Heart right ventricle (tissue), 16 donors: ENCODE data around the gene AKR1D1. TPM values are rescaled to one million over a fixed set of nuclear protein-coding genes. Genes with fewer than 3 reads are reported as not detected.

Source experiments
- ATAC-seq, 8 donors: fragments of 200-7000 bp; cut with Tn5 transposase; one replicate each; pipeline ENCODE4 v1.9.1; 2020; ENCODE audit warnings: mild to moderate bottlenecking in 8 of 8, moderate library complexity in 8 of 8, moderate number of reproducible peaks in 1 of 8
- DNase-seq, 2 donors: peaks; one replicate each; pipeline ENCODE4 v3.0.0-alpha.2; 2020
- H3K27ac ChIP-seq, 10 donors: fragments of 200-600 bp; sonication (generic) in 2 of 10; one replicate each; pipeline versions ENCODE4 v1.5.0 to v1.8.0; 2020 to 2022; ENCODE audit warnings: mild to moderate bottlenecking in 3 of 10
- H3K27me3 ChIP-seq, 7 donors: fragments of 200-600 bp; one replicate each; pipeline ENCODE4 v1.8.0; 2021 to 2022; ENCODE audit warnings: mild to moderate bottlenecking in 2 of 7
- H3K36me3 ChIP-seq, 9 donors: fragments of 200-600 bp; sonication (generic) in 1 of 9; one replicate each; pipeline versions ENCODE4 v1.5.0 to v1.8.0; 2020 to 2022; ENCODE audit warnings: mild to moderate bottlenecking in 2 of 9
- H3K4me1 ChIP-seq, 9 donors: fragments of 200-600 bp; sonication (generic) in 1 of 9; one replicate each; pipeline versions ENCODE4 v1.5.0 to v1.8.0; 2020 to 2022; ENCODE audit warnings: mild to moderate bottlenecking in 4 of 9
- H3K4me3 ChIP-seq, 10 donors: fragments of 200-600 bp; sonication (generic) in 2 of 10; one replicate each; pipeline versions ENCODE4 v1.5.0 to v1.8.0; 2020 to 2022; ENCODE audit warnings: mild to moderate bottlenecking in 7 of 10, moderate library complexity in 2 of 10
- H3K9me3 ChIP-seq, 11 donors: fragments of 200-600 bp in 10 of 11; sonication (generic) in 2 of 11; one replicate each; pipeline versions ENCODE4 v1.5.0 to v1.8.0; 2013 to 2022; ENCODE audit warnings: mild to moderate bottlenecking in 2 of 11, control low read depth in 1 of 11, moderate library complexity in 1 of 11
- CTCF ChIP-seq, 9 donors: fragments of 200-600 bp; sonication (generic) in 2 of 9; IDR thresholded peaks; one replicate each; pipeline versions ENCODE4 v1.5.0 to v1.8.0; 2021 to 2022; ENCODE audit warnings: antibody characterized with exemption in 9 of 9, mild to moderate bottlenecking in 5 of 9, moderate library complexity in 1 of 9
- WGBS, 2 donors: extraction: QIAGEN DNeasy Blood & Tissue Kit; methylation state at CpG; one replicate each; pipeline ENCODE4 v1.1.7; 2013; ENCODE audit warnings: inconsistent platforms in 1 of 2; 5-methylcytosine and 5-hydroxymethylcytosine counted together
- intact Hi-C, 10 donors: fragments of 100-400 bp; cut with DNase I; formaldehyde crosslinking; loops; one replicate each; pipeline versions ENCODE4 v1.11.1 to v1.14.2; 2022
- polyA plus RNA-seq, 2 donors: library from polyadenylated mRNA; stranded (reverse); fragments of 200-250 nt; gene quantifications; one replicate each; pipeline ENCODE4 v1.2.3, GENCODE V29; 2013
- total RNA-seq, 10 donors: library from RNA; stranded (reverse); fragmentation: NEBNext Ultra II Directional in 3 of 10; extraction: Animal tissue kit (Norgen Biotek cat#: 25700) in 3 of 10; gene quantifications; one replicate each; pipeline versions ENCODE4 v1.2.1 to v1.2.4, GENCODE V29; 2021 to 2023
- donor health status: Arrhythmogenic right ventricular cardiomyopathy.
- donor health status: ischemic (EF 13 %, LVEDD 7.1; RV severe dilation, severe dysfunction).
- donor health status: healthy with polysubstance abuse.
- donor health status: DM: no; HTN: yes; CAD: no.
- donor health status: DM: no; HTN: no; CAD: no.
- donor health status: ischemic (EF 25% LVEDD 6.9; RV normal size, moderate dysfunction).
- donor health status: ischemic (EF 25% LVEDD 5.7; RV mildly dilated, moderate dysfunction).
- donor health status: healthy.
- donor health status: DM: yes; HTN: yes; CAD: no.
- donor health status: Ischemic cardiomyopathy.
- donor health status: ischemic (EF 35%, LVEDD 5.7; RV mildly dilated, moderate dysfunction).
- donor health status: nonischemic (EF 11% LVEDD 7.7; RV severe dilation, severe dysfunction).
- donor health status: DM: yes; HTN: yes; CAD: no.
- donor health status: PGD.
- donor health status: ischemic (EF 29% LVEDD 5.4; RV normal size, mild dysfunction).
- donor health status: nonischemic (EF 23%, LVEDD 6.1; RV moderate dilation, normal function).

AKR1D1 gene
- total and polyA plus RNA-seq, 12 donors: not detected

- Histone ChIP-seq H3K27me3 (no peaks in the 10 kb centered on the region), H3K36me3 (no peaks in the 10 kb centered on the region), H3K9me3 (peaks cover 0 to 26% (median 12%) of the 10 kb centered on the region in 11 donors), H3K27ac (no peak overlapping the region), H3K4me3 (no peak overlapping the region), H3K4me1 (peaks cover 0 to 4% (median 0%) of the 10 kb centered on the region in 9 donors)
- intact Hi-C loops: loop anchor here in 2 of 10 donors (10.0 kb wide), 2 partner anchors 278 to 298 kb away; partner anchors contain the start of gene TRIM24 (in 1 of the 2)
- no peak for DNase-seq
- TF ChIP-seq CTCF (IDR thresholded peaks at IDR 0.05): no peak
- WGBS, 2 donors: 36 to 37% methylated on average over 3 of the region's 3 CpGs
- no peak for ATAC-seq
Observed at GRCh38 chr7:138167222-138167621, 91.0 kb downstream of the AKR1D1 start.

GRCh38 chr7:138167869-138168296 is 91.6 kb downstream of the AKR1D1 start:
- intact Hi-C loops: loop anchor here in 2 of 10 donors (10.0 kb wide), 2 partner anchors 277 to 297 kb away; partner anchors contain the start of gene TRIM24 (in 1 of the 2)
- no peak overlapping the region for H3K27ac ChIP-seq

More at GRCh38 chr7:138167869-138168296, 91.6 kb downstream of the AKR1D1 start:
- ATAC-seq (no peak), DNase-seq (no peak)
- peaks cover 0 to 26% (median 12%) of the 10 kb centered on the region in 11 donors for H3K9me3 ChIP-seq
- H3K4me1 ChIP-seq: peaks cover 0 to 4% (median 0%) of the 10 kb centered on the region in 9 donors
- no peak overlapping the region for H3K4me3 ChIP-seq
- H3K27me3 ChIP-seq: peaks cover 0 to 2% (median 0%) of the 10 kb centered on the region in 7 donors
- H3K36me3 ChIP-seq: no peaks in the 10 kb centered on the region
- no peak for TF ChIP-seq CTCF (IDR thresholded peaks at IDR 0.05)
- 96 to 100% methylated on average over 1 of the region's 1 CpG for WGBS, 2 donors

Other genes starting within 250 kb of the AKR1D1 start
- gene DGKI, start 229.5 kb upstream of the AKR1D1 start, total RNA-seq: 1 to 10 TPM in 8 of 10 donors, under 1 TPM in 2; 0.62 to 2.6 (median 1.2) TPM
- gene DGKI, start 229.5 kb upstream of the AKR1D1 start, polyA plus RNA-seq: under 1 TPM; 0.16 to 0.22 TPM
- 10 to 100 TPM; 16.1 to 34.2 (median 23.7) TPM for gene CREB3L2, start 74.4 kb upstream of the AKR1D1 start, total RNA-seq
- gene CREB3L2, start 74.4 kb upstream of the AKR1D1 start, polyA plus RNA-seq: 1 to 10 TPM; 4.2 to 8.4 TPM